H54 (cell line): Measurements from ENCODE around the gene ZNF385B.

Source experiments
- DNase-seq: peaks from one replicate; pipeline ENCODE4 v3.0.0; 2011; ENCODE audit warnings: low spot score, mixed read lengths; ENCODE audit not compliant: insufficient read length
- FAIRE-seq: peaks from 3 replicates; lab custom pipeline; 2011; peaks lifted over from hg19 to GRCh38; lab: Jason Lieb, UNC
- POLR2A ChIP-seq: IDR thresholded peaks from 2 replicates; pipeline ENCODE4 v1.6.1; 2011; ENCODE audit warnings: low read depth, mild to moderate bottlenecking, low read length

The ZNF385B gene

DNA sequence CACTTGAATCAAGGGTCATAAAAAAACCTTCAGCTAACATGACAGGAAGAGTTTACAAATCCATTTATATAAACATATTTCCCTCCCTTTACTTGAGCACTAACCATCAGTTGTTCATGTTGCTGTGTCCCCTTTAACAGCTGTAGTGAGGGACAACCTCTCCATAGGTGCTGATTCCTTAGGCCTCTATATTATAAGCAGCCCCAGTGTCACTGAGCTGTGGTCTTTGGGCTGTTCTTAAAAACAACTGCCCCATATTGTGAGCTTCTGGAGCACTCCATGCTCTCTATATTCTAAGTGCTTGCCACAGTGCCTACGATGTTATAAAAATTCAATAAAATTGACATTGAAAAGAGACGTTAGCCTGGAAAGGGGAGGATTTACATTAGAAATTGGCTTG is 175.3 kb downstream of the ZNF385B start:
- no peak for DNase-seq
- no peak for FAIRE-seq
- TF ChIP-seq POLR2A: no peak

GRCh38 chr2:179685146-179685545 is 176.3 kb downstream of the ZNF385B start:
- DNase-seq (no peak), FAIRE-seq (no peak)
- no peak for TF ChIP-seq POLR2A

DNA sequence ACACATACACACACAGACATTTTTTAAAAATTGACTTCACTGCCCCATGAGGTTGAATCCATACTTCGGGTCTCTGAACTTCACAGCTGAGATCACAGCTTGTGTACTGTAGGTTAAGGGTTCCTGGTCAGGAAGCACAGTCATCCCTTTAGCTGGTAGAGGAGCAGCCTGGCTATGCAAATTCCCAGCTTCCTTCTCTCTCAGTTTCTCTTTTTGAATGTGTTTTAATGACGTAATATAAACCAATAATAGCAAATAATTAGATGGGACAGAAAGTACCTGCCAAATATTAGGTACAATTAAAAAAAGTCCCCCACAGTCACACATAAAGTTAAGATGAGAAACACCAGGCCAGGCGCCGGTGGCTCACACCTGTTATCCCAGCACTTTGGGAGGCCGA is 178.7 kb downstream of the ZNF385B start:
- no peak for TF ChIP-seq POLR2A
- no peak for FAIRE-seq
- no peak for DNase-seq

DNA sequence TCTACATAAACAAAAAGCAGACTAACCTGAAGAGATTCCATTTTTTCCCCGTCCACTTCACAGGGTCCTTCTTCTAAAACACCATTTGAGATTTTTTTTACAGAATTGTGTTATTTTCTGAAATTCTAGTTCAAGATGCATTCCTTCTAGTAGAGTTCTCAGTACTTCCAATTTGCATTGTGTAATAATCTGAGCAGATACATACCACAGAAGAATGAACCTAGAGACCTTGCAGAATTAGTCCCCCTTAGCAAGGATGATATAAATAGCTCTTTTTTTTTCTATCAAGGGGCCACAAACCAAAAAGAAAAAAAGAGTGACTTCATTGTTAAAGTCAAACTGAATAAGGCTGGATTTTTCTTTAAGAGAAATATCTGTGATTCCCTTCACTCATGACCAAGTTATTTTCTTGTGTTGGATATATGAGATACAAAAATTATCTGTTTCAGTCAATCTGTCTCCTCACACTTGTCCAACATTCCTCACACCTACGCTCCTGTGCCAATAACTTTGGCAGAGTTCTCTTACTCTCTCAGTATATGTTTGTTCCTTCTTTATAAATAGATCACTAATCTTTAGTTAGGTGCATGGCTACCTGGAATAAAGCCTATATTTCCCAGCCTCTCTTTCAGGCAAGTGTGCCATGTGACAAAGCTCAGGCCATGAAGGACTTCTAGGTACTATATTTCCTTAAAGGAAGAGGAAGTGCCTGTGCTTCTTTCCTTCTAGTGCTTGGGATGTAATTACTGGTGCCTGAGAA is 183.5 kb downstream of the ZNF385B start:
- FAIRE-seq: no peak
- no peak for TF ChIP-seq POLR2A
- no peak for DNase-seq

DNA sequence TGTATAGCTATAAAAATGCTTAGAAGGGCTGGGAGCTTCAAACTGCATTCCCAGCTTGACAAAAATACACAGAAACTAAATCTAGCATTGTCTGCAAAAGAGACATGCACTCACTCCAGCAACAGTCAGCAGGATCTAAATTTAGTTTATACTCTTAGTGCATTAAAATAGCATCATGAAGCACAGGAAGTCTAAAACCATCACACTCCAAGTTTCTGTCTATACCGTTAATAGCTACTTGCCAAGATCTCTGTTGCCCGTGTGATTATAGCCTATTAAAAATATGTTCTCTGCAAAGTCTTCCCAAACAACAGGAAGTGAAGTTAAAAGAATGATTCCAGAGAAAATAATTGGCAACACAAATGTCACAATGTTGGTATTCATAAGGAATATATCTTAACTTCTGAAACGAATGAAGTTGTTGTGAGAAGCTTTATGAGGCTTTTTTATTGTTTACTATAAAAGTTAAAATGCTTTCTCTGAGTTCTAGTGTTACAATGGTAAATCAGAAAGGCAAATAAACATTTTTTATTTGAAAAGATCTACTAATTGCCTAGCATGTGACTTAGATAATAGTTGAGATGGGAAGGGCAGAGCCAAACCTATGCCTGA is 184.2 kb downstream of the ZNF385B start:
- no peak for DNase-seq
- FAIRE-seq: no peak
- TF ChIP-seq POLR2A: no peak

- DNase-seq (no peak), FAIRE-seq (no peak)
- TF ChIP-seq POLR2A: no peak
Observed at GRCh38 chr2:179675435-179675834, 186.0 kb downstream of the ZNF385B start.

GRCh38 chr2:179671043-179671981 is 190.1 kb downstream of the ZNF385B start:
- FAIRE-seq (no peak), DNase-seq (no peak)
- no peak for TF ChIP-seq POLR2A

GRCh38 chr2:179669196-179669595 is 192.2 kb downstream of the ZNF385B start:
- no peak for TF ChIP-seq POLR2A
- DNase-seq (no peak), FAIRE-seq (no peak)

GRCh38 chr2:179664972-179665812 is 196.2 kb downstream of the ZNF385B start:
- no peak for FAIRE-seq
- DNase-seq: no peak
- no peak for TF ChIP-seq POLR2A

- no peak for DNase-seq
- FAIRE-seq: no peak
- TF ChIP-seq POLR2A: no peak
Observed at GRCh38 chr2:179661986-179662385, 199.4 kb downstream of the ZNF385B start.

- no peak for TF ChIP-seq POLR2A
- FAIRE-seq (no peak), DNase-seq (no peak)
Observed at GRCh38 chr2:179657068-179657595, 204.3 kb downstream of the ZNF385B start.

DNA sequence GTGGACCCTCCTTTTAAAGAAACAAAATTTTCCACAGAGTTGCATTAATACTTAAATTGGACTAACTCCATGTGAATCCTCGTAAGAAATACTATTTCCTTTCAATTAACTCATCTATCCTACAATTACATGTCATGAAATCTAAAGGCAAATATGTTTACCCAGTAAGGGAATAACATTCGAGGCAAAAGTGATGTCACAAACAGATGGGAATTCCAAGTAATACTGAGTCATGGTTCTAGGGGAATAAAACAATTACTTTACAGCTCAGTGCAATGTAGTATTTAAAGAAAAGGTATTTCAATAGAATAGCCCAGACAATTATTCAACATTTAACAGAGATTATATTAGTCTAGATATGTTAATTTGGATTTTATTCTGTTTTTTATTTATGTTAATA is 205.8 kb downstream of the ZNF385B start:
- peak; percentile 50 for FAIRE-seq
- no peak for DNase-seq
- TF ChIP-seq POLR2A: no peak

DNA sequence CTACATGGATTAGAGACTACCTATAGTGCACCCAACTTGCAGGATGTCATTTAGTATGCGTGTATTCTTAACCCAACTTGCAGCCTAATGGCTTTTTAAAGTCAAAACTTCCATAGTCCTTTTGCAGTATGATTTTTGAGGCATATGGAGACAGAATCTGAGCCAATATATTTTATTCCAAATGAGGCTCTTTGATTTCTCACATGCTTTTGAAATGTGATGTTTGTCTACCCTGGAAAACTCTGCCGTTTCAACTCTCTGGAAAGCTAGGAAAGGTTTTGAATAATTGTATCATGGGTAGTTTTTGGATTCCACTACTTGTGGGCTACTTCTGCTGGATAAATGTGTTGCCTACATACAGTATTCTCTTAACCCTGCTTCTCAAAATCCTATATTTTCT is 206.6 kb downstream of the ZNF385B start:
- no peak for FAIRE-seq

More for the DNA sequence above, 206.6 kb downstream of the ZNF385B start:
- no peak for TF ChIP-seq POLR2A
- DNase-seq: no peak
